Uterus (tissue), 2 donors: Measurements from ENCODE around the gene ASNSD1.

ENCODE experiments used
- CTCF ChIP-seq, 4 experiments: fragments of 200-600 bp in 2 of 4; fragments of 450-650 bp in 2 of 4; sonication (generic) in 2 of 4; IDR thresholded peaks; one replicate each; pipeline ENCODE4 v1.5.1; 2016 to 2019; ENCODE audit warnings: antibody characterized with exemption in 4 of 4, mild to moderate bottlenecking in 2 of 4, moderate library complexity in 1 of 4
- POLR2A ChIP-seq, 2 donors: fragments of 450-650 bp; IDR thresholded peaks; one replicate each; pipeline ENCODE4 v1.6.1; 2016; ENCODE audit warnings: antibody characterized with exemption in 2 of 2, mild to moderate bottlenecking in 1 of 2, moderate library complexity in 1 of 2

GRCh38 chr2:189674374-189675112, 13.3 kb downstream of the ASNSD1 start, which contains the start of gene ANKAR:
- peak; percentile 72 to 94 (median 91) for TF ChIP-seq CTCF (IDR thresholded peaks at IDR 0.05)
- TF ChIP-seq POLR2A (IDR thresholded peaks at IDR 0.05): peak; percentile 52 to 66
